Coronary artery (tissue), 2 donors: Measurements from ENCODE around the gene SCIMP.

ENCODE experiments used
- DNase-seq: peaks from one replicate; pipeline ENCODE4 v3.0.0-alpha.2; 2017; ENCODE audit warnings: low spot score
- H3K27ac ChIP-seq, 2 donors: fragments of 200-600 bp; sonication (generic); one replicate each; pipeline ENCODE4 v1.5.1; 2016 to 2019
- H3K4me3 ChIP-seq: fragments of 200-600 bp; sonication (generic); 2 replicates; pipeline ENCODE4 v1.5.1; 2016; ENCODE audit warnings: mild to moderate bottlenecking, moderate library complexity
- CTCF ChIP-seq: fragments of 200-600 bp; sonication (generic); IDR thresholded peaks from one replicate; pipeline ENCODE4 v1.5.1; 2019; ENCODE audit warnings: antibody characterized with exemption

The SCIMP gene

GRCh38 chr17:5234645-5235576 lies at the start of gene SCIMP:
Gene SCIMP (minus strand): TSS chr17:5234860. CDS start chr17:5234755, 105 bp downstream.
- H3K4me3 ChIP-seq, result peak within 1 kb of the TSS; percentile 42
- no peak for TF ChIP-seq CTCF
- DNase-seq, result no peak
- peak within 1 kb of the TSS in 1 of 2 donors; percentile 64 for H3K27ac ChIP-seq

GRCh38 chr17:5283571-5284315 lies 49.1 kb upstream of the SCIMP start:
- Histone ChIP-seq H3K27ac (no peak overlapping the region), H3K4me3 (peak overlapping the region; percentile 99)
- DNase-seq, result no peak
- TF ChIP-seq CTCF, result no peak

- peak overlapping the region in 1 of 2 donors; percentile 97 for H3K27ac ChIP-seq
- H3K4me3 ChIP-seq, result peak overlapping the region; percentile 99
- TF ChIP-seq CTCF, result no peak
- no peak for DNase-seq
Observed at GRCh38 chr17:5282642-5283217, 48.1 kb upstream of the SCIMP start.

- no peak for TF ChIP-seq CTCF
- Histone ChIP-seq H3K27ac (peak within 1 kb of the TSS; percentile 70 to 97), H3K4me3 (peak within 1 kb of the TSS; percentile 99)
- peak; percentile 89 for DNase-seq
Observed at GRCh38 chr17:5281814-5282641, 47.4 kb upstream of the SCIMP start, which contains the start of gene RABEP1. Gene RABEP1 (plus strand): TSS chr17:5282284. CDS start chr17:5282487, 203 bp downstream.

- DNase-seq, result no peak
- no peak overlapping the region for H3K4me3 ChIP-seq
- no peak overlapping the region for H3K27ac ChIP-seq
- no peak for TF ChIP-seq CTCF
Observed at GRCh38 chr17:5272322-5272721, 37.7 kb upstream of the SCIMP start.

GRCh38 chr17:5269241-5269960 lies 34.7 kb upstream of the SCIMP start:
- no peak for TF ChIP-seq CTCF
- H3K27ac ChIP-seq, result no peak overlapping the region
- no peak for DNase-seq
- H3K4me3 ChIP-seq, result no peak overlapping the region
